ENCODE data around the gene VPS26B.
"Not testable (repeated sequence)": the region's sequence is repeated elsewhere in the genome, so short reads cannot be mapped to it uniquely, and the experiment has no call there.

The VPS26B gene

DNA sequence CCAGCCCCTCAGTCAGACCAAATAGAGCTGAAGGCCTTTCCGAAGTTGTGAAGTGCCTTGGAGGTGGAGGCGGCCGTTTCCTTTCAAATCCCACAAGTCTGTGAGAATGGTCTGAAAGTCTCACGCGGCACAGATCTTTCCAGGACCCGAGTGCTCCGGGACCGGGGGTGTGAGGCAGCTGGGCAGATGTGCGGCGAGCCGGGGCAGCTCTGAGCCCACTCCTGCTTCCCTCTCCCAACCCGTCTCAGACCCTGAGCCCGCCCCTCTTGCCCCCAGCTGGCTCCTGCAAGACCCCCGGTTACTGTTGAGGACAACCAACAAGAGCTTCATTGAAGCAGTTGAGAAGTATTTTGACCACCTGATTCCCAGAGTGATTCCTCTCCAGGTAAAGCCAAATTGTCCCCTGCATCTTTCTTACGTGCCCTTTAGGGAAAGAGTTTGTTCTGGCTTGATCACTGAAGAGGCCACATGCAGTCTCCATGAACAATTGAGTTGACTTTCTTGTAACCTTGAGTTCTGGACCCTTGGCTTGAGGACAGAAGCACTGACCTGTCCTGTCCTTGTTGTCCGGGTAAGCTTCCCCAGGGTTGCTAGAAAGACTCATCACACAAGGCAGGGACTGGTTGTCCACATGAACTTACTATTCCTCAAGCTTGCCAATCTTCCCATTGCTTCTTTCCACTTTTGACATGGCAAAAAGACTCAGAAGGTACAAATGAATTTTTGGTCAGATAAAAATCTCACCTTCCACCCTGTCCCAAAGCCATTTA is 59.2 kb downstream of the VPS26B start:
- DNase-seq: no peak

DNA sequence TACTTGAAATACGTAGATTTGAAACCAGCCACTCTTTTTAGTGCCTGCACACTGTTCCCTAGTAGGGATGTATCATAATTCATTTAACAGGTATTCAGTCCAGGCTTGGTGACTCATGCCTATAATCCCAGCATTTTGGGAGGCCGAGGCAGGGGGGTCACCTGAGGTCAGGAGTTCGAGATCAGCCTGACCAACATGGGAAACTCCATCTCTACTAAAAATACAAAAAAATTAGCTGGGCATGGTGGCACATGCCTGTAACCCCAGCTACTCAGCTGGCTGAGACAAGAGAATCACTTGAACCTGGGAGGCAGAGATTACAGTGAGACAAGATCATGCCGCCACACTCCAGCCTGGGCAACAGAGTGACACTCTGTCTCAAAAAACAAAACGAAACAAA is 59.9 kb downstream of the VPS26B start:
- not testable (repeated sequence) for DNase-seq

DNA sequence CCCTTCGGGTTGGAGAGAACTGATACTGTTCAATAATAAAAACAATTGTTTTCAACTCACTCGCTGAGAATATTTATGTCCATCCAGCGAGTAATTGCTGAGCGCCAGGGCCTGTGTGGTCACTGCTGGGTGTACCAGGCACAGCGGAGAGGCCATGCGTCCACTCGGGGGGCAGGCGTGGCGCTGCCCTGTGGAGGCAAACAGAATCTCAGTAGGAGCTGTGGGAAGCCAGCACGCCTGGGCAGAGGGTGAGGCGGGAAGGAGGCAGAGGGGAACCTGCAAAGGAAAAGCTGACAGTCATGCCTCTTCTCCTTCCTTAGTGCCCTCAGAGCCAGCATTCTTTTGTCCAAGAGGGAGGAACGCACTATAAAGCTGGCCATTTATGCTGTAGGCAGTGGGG is 63.1 kb downstream of the VPS26B start:
- DNase-seq: no peak

DNA sequence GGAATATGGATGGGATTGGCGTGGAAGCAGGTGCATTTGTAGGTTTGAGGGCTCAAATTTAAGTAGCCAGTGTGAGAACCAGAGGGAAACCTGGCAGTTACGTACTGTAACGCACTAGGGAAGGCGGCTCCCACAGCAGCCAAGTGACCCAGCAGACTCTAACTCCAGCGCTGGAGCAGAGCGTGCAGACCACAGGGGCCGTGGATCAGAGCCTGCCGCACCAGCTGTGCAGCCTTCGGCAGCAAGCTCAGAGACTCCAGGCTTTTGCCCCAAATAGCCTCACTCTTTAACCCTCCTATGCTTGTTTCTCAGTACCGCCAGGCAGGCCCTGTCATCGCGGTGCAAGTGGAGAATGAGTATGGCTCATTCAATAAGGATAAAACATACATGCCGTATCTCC is 64.0 kb downstream of the VPS26B start:
- DNase-seq: no peak

DNA sequence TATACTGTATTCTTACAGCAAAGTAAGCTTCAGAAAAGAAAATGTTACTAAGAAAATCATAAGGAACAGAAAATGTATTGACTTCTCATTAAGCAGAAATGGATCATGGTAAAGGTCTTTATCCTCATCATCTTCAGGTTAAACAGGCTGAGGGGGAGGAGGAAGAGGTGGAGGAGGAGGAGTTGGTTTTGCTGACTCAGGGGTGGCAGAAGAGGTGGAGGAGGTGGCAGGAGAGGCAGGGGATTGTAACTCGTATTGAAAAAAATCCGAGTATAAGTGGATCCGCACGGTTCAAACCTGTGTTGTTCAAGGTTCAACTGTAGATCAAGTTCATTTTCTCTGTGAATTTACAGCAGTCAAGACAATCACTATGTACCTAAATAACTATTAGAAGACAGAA is 64.7 kb downstream of the VPS26B start:
- DNase-seq: no peak

DNA sequence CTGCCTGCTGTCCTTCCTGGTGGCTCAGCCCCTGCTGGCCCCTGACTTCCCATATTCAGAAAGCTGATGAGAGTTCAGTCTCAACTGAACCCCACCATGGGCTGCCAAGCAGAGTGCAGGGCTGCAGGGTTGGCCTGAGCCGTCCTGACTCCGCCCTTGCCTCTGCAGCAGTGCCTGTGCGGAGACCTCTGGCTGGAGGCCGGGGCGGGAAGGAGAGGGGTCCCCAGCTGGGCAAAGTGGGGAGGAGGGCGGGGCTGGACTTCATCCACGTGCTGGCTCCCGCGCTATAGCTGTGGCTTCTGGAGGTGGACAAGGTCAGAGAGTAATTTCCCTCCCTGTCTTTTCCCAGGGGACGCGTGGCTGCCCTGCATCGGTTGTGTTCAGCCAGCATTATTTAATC is 65.3 kb downstream of the VPS26B start:
- DNase-seq: no peak

DNA sequence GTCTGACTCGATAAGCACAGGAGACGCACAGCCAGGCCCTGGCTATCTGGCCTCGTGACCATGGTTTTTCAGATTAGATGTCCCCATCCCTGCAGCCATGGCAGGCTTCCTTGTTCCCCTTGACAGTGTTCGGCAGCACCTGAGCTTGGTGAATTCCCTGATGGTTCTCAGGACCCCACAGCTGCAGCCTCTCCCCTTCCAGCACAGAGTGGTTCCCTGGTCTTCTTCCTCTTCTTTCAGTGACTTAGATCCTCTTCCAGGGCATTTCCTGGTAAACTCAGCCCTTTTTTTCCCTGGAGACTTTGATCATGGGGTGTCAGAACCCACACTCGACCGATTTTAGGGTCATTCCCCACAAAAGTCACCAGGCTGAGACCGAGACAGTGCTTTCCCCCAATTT is 66.2 kb downstream of the VPS26B start:
- DNase-seq: no peak

DNA sequence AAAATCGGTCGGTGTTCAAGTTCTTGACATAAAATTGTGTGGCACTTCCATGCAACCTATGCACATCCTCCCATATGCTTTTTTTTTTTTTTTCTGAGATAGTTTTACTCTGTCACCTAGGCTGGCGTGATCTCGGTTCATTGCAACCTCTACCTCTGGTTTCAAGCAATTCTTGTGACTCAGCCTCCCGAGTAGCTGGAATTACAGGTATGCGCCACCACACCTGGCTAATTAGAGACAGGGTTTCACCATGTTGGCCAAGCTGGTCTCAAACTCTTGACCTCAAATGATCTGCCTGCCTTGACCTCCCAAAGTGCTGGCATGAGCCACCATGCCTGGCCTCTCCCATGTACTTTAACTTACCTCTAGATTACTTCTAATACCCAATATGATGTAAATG is 66.7 kb downstream of the VPS26B start:
- DNase-seq: no peak

DNA sequence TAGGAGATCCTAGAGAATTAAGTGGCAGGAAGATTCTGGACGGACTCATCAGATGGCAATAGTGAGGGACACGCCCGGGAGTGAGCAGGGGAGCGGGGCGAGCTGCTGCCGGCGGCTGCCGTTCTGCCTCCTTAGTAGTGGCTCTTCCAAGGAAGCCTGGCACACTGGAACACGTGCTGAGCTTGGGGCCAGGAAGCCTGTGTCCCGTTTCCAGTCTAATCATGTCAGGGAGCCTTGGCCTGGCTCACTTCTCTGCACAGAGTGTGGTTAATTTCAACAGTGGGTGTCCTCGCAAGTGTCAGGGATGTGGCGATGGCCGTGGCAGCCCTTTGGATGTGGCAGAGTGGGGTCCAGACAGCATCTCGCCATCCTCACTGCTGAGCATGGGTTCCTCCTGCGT is 68.2 kb downstream of the VPS26B start:
- DNase-seq: no peak

DNA sequence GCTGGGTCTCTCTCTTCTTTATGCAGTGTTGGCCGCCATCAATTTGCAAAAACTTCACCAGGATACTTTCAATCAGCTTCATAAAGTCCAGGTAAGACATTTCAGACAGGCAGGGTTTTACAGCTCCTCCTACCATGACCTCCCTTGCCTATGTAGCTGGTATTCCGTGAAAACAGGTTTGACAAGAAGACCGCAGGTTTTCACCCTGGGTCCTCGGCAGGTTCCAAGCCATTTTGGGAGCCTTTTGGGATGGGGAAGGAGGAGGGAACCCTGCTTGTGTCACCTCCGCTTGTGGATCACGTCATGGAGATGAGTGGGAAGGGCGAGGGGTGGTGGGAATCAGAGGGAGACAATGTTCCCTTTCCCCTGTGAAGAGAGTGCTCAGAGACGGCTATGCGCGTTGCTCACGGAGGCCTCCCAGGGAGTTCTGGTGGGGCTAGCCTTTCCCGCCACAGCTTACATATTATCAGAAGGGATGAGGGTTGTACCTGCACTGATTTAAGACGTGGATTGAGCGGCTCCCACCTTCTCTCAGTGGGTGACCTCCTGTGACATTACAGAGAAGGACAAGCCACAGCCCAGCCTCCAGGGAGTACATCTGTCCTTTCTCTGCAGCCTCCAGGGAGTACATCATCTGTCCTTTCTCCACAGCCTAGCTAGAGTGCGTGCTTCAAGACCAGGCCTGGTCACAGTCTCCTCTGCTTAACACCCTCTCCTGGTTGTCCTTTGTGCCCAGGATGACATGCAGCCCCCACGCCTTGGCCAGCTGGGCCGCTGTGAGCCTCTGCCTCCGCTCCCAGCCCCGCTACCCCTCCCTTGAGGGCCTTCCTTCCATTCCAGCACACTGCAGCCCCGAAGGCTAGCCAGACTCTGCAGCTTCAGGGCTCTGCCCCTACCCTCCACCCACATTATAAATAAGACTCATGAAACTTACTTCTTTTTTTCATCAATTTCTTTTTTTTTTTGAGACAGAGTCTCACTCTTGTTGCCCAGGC is 68.9 kb downstream of the VPS26B start:
- DNase-seq: no peak

DNA sequence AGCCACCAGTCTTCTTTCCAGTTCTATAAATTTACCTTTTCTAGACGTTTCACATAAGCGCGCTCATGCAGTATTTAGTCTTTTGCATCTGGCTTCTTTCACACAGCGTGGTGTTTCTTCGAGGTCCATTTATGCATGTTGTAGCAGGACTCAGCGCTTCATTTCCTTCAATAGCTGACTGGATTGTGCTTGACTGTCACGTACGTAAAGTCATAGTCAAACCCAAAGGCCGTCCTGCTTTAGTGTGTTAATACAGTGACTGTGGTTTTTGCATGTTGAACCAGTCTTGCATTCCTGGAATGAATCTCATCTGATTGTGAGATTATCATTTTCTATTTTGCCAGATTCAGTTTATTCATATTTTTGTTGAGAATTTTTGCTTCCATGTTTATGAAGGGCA is 70.2 kb downstream of the VPS26B start:
- DNase-seq: no peak
